Pancreas (tissue), 10 donors: ENCODE results near the gene CLPSL1. TPM values are rescaled to one million over a fixed set of nuclear protein-coding genes. Genes with fewer than 3 reads are reported as not detected.

Experiments
- ATAC-seq, 4 donors: fragments of 200-7000 bp; cut with Tn5 transposase; one replicate each; pipeline versions ENCODE4 v1.8.0 to v1.9.1; 2020; ENCODE audit warnings: mild to moderate bottlenecking in 4 of 4, moderate library complexity in 4 of 4
- DNase-seq, 6 donors: peaks; one replicate each; pipeline ENCODE4 v3.0.0-alpha.2; 2020
- FAIRE-seq: peaks from 2 replicates; lab custom pipeline; 2012; peaks lifted over from hg19 to GRCh38; lab: Jason Lieb, UNC
- H3K27ac ChIP-seq, 4 donors: fragments of 200-600 bp; sonication (generic); 1 replicate in 3 of 4; 2 replicates in 1 of 4; pipeline versions ENCODE4 v1.5.0 to v1.8.0; 2020
- H3K27me3 ChIP-seq, 4 donors: fragments of 200-600 bp; one replicate each; pipeline ENCODE4 v1.8.0; 2021
- H3K36me3 ChIP-seq, 3 donors: fragments of 200-600 bp; sonication (generic) in 1 of 3; one replicate each; pipeline versions ENCODE4 v1.5.0 to v1.8.0; 2020 to 2021
- H3K4me1 ChIP-seq, 3 donors: fragments of 200-600 bp; one replicate each; pipeline ENCODE4 v1.8.0; 2021
- H3K4me3 ChIP-seq, 4 donors: fragments of 200-600 bp; sonication (generic) in 2 of 4; one replicate each; pipeline versions ENCODE4 v1.5.0 to v1.8.0; 2020 to 2021
- H3K9me3 ChIP-seq, 4 donors: fragments of 200-600 bp; one replicate each; pipeline ENCODE4 v1.8.0; 2021
- WGBS, 2 donors: extraction: QIAGEN DNeasy Blood & Tissue Kit; methylation state at CpG; one replicate each; pipeline ENCODE4 v1.1.7; 2013; 5-methylcytosine and 5-hydroxymethylcytosine counted together
- intact Hi-C, 3 donors: fragments of 100-400 bp; cut with DNase I; formaldehyde crosslinking; loops; one replicate each; pipeline versions ENCODE4 v1.11.1 to v1.14.2; 2022
- polyA plus RNA-seq, 2 donors: library from polyadenylated mRNA; stranded (reverse); fragments of 200-250 nt; gene quantifications; one replicate each; pipeline ENCODE4 v1.2.3, GENCODE V29; 2013
- total RNA-seq, 6 donors: library from RNA; stranded (reverse); fragmentation: NEBNext Ultra II Directional in 4 of 6; extraction: Animal tissue kit (Norgen Biotek cat#: 25700) in 4 of 6; gene quantifications; one replicate each; pipeline versions ENCODE4 v1.2.1 to v1.2.4, GENCODE V29; 2021 to 2023
- TF ChIP-seq, protein P1 (sequence below), 4 donors: fragments of 200-600 bp; sonication (generic) in 3 of 4; IDR thresholded peaks; one replicate each; pipeline versions ENCODE4 v1.5.0 to v1.8.0; 2021; ENCODE audit warnings: antibody characterized with exemption in 4 of 4
- donor health status: healthy with polysubstance abuse.
- donor health status: DM: no; HTN: no; CAD: no; lungs with moderate emphysema.
- donor health status: DM: no; HTN: no; CAD: no.
- donor health status: control.
- donor health status: control.
- donor health status: Bipolar disorder and iron deficiency.
- donor health status: DM: yes; HTN: yes; CAD: no.
- donor health status: DM: no; HTN: no; CAD: no.
- donor health status: DM: no; HTN: no; CAD: no.
- donor health status: DM: yes; HTN: yes; CAD: no.

CLPSL1 gene
- total and polyA plus RNA-seq, 8 donors: 6.0 to 102 (median 39.8) TPM; not detected in 1

- no peaks in the 10 kb centered on the region for H3K27me3 ChIP-seq
- ATAC-seq (no peak), DNase-seq (no peak), FAIRE-seq (no peak)
- H3K27ac ChIP-seq: no peak overlapping the region
- H3K9me3 ChIP-seq: no peaks in the 10 kb centered on the region
- H3K4me1 ChIP-seq: no peaks in the 10 kb centered on the region
- no peaks in the 10 kb centered on the region for H3K36me3 ChIP-seq
- WGBS, 2 donors: 96 to 100% methylated on average over 1 of the region's 1 CpG
- H3K4me3 ChIP-seq: no peak overlapping the region
- intact Hi-C loops: loop anchor here in 1 of 3 donors (10.0 kb wide), 1 partner anchor 163 kb away; no protein-coding TSS in a partner anchor
- TF ChIP-seq, protein P1, sequence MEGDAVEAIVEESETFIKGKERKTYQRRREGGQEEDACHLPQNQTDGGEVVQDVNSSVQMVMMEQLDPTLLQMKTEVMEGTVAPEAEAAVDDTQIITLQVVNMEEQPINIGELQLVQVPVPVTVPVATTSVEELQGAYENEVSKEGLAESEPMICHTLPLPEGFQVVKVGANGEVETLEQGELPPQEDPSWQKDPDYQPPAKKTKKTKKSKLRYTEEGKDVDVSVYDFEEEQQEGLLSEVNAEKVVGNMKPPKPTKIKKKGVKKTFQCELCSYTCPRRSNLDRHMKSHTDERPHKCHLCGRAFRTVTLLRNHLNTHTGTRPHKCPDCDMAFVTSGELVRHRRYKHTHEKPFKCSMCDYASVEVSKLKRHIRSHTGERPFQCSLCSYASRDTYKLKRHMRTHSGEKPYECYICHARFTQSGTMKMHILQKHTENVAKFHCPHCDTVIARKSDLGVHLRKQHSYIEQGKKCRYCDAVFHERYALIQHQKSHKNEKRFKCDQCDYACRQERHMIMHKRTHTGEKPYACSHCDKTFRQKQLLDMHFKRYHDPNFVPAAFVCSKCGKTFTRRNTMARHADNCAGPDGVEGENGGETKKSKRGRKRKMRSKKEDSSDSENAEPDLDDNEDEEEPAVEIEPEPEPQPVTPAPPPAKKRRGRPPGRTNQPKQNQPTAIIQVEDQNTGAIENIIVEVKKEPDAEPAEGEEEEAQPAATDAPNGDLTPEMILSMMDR (IDR thresholded peaks at IDR 0.05): no peak
Observed at GRCh38 chr6:35747877-35748276, 32.9 kb upstream of the CLPSL1 start.

DNA sequence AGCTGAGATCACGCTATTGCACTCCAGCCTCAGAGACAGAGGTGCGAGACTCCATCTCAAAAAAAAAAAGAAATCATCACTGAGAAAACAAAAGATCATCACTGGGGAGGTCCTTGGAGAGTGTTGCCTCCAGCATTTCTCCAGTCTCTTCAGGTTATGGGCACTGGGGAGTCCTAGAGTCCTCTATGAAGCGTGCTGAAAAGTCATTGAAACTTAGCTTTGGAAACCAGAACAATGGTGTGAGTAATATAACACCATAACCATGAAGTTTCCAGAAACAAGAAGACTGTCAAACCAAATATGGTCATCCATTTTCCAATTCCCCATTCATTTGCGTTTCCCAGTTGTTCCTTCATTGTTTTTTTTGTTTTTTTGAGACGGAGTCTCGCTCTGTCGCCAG lies 30.3 kb upstream of the CLPSL1 start:
- TF ChIP-seq, protein P1 (IDR thresholded peaks at IDR 0.05): no peak
- DNase-seq: no peak
- WGBS, 2 donors: 93 to 95% methylated on average over 7 of the region's 7 CpGs
- no peak for ATAC-seq
- H3K4me3 ChIP-seq: no peak overlapping the region
- no peaks in the 10 kb centered on the region for H3K9me3 ChIP-seq
- H3K4me1 ChIP-seq: peaks cover 0 to 5% (median 0%) of the 10 kb centered on the region in 3 donors
- H3K27ac ChIP-seq: no peak overlapping the region
- FAIRE-seq: no peak
- intact Hi-C loops: no loop called here
- H3K36me3 ChIP-seq: no peaks in the 10 kb centered on the region
- no peaks in the 10 kb centered on the region for H3K27me3 ChIP-seq

GRCh38 chr6:35751594-35751993 lies 29.2 kb upstream of the CLPSL1 start:
- DNase-seq (no peak), FAIRE-seq (no peak)
- 64 to 81% methylated on average over 4 of the region's 4 CpGs for WGBS, 2 donors

DNA sequence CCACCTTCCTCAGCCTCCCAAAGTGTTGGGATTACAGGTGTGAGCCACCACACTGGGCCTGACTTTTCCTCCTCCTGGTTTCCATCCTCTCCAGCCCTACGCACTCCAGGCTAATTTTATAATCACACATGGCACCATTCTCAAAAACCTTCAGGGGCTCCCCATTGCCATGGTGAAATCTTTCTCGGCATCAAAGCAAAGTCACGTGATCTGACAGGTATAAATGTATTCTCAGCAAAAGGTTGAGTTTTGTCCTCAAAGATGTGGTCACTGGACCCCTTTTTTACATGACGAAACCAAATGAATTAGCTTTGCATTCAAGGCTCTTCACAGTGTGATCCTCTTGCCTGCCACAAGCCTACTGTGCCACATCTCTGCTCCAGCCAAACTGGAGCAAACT lies 28.5 kb upstream of the CLPSL1 start:
- intact Hi-C loops: no loop called here
- FAIRE-seq (no peak), DNase-seq (no peak), ATAC-seq (no peak)
- Histone ChIP-seq H3K27me3 (no peaks in the 10 kb centered on the region), H3K4me1 (peaks cover 0 to 5% (median 0%) of the 10 kb centered on the region in 3 donors), H3K9me3 (no peaks in the 10 kb centered on the region), H3K27ac (no peak overlapping the region), H3K4me3 (no peak overlapping the region), H3K36me3 (no peaks in the 10 kb centered on the region)
- TF ChIP-seq, protein P1 (IDR thresholded peaks at IDR 0.05): no peak
- 86 to 89% methylated on average over 4 of the region's 4 CpGs for WGBS, 2 donors

More at GRCh38 chr6:35751594-35751993, 29.2 kb upstream of the CLPSL1 start:
- no peaks in the 10 kb centered on the region for H3K36me3 ChIP-seq
- no peak overlapping the region for H3K27ac ChIP-seq
- no peaks in the 10 kb centered on the region for H3K27me3 ChIP-seq
- H3K4me1 ChIP-seq: peaks cover 0 to 5% (median 0%) of the 10 kb centered on the region in 3 donors
- no peak for ATAC-seq
- H3K9me3 ChIP-seq: no peaks in the 10 kb centered on the region
- intact Hi-C loops: no loop called here
- no peak overlapping the region for H3K4me3 ChIP-seq
- TF ChIP-seq, protein P1 (IDR thresholded peaks at IDR 0.05): no peak

DNA sequence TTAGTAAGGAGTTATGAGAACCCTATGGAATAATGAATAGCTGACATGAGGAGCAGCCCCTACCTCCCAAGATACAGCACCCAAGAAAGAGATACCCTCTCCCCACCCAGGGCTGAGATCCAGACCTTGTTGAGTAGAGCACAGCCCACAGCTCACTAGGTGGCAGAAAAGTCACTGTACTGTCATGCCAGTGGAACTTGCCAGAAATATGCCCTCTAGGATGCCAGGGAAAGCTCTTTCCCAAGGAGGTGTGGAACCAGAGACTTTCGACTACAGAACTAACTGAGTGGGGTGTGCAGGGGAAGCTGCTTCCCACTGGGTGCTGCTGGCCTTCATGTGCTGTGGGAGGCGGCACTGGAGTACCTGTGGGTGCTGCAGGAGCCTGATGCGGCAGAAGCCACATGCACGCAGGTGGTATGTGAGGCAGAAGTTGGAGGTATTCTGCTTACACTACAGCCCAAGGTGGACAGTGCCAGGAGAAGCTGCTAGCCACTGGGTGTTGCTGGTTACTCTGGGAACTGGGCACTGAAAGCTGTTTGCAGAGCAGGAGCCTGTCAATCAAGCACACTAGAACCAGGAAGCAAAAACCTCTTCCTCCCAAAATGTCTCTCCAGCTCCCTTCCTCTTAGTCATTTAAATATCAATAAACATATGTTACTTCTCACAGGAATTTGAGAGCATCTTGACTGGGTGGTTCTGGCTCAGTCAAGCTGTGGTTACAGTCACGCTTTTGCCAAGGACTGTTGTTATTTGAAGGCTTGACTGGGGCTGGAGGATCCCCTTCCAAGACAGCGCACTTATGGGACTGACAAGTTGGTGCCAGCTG lies 26.2 kb upstream of the CLPSL1 start:
- Histone ChIP-seq H3K4me3 (no peak overlapping the region), H3K27me3 (no peaks in the 10 kb centered on the region), H3K4me1 (peaks cover 0 to 5% (median 0%) of the 10 kb centered on the region in 3 donors), H3K9me3 (no peaks in the 10 kb centered on the region), H3K36me3 (no peaks in the 10 kb centered on the region), H3K27ac (peak overlapping the region in 2 of 4 donors; percentile 31 to 58)
- 59 to 60% methylated on average over 6 of the region's 6 CpGs for WGBS, 2 donors
- TF ChIP-seq, protein P1 (IDR thresholded peaks at IDR 0.05): no peak
- intact Hi-C loops: no loop called here
- peak; percentile 90 to 97 (median 96) for ATAC-seq
- no peak for FAIRE-seq
- peak in 4 of 6 donors; percentile 60 to 69 (median 66) for DNase-seq
